ENCODE measurements around the gene RAB9A. TPM values are rescaled to one million over a fixed set of nuclear protein-coding genes. Genes with fewer than 3 reads are reported as not detected.

RAB9A gene
- total RNA-seq, 1 experiment from 2014 or later, result 25.8 TPM

GRCh38 chrX:13759152-13759718, 70.3 kb downstream of the RAB9A start:
- Histone ChIP-seq H3K36me3 (ENCODE audit: insufficient read depth, low read length, poor library complexity, severe bottlenecking) (peaks cover 20% of the 10 kb centered on the region), H3K27ac (ENCODE audit: low read depth, low read length, poor library complexity, severe bottlenecking) (no peak overlapping the region), H3K4me1 (ENCODE audit: insufficient read depth, low read length, poor library complexity, severe bottlenecking) (peaks cover 13% of the 10 kb centered on the region), H3K4me3 (ENCODE audit: low read depth, low read length, poor library complexity, severe bottlenecking) (no peak overlapping the region), H3K27me3 (replicated peaks; ENCODE audit: insufficient read depth, low read depth, low read length, poor library complexity) (no peaks in the 10 kb centered on the region), H3K9me3 (ENCODE audit: low read depth, low read length, poor library complexity, severe bottlenecking) (no peaks in the 10 kb centered on the region)
- intact Hi-C loops (cut with micrococcal nuclease; ENCODE audit: unreplicated experiment), result no loop called here
- CTCF ChIA-PET, result no interaction called here
- BruUV-seq (replicated peaks), result no TSS peak
- TF ChIP-seq EZH2 (IDR thresholded peaks at IDR 0.05; ENCODE audit: borderline replicate concordance, low read depth, low read length, poor library complexity, severe bottlenecking) (no peak), CTCF (conservative IDR thresholded peaks at IDR 0.05; ENCODE audit: low read depth, low read length) (no peak)
- DNase-seq (ENCODE audit: low spot score), result peak; percentile 18
- POLR2A ChIA-PET (ENCODE audit: low non-redundant PET), result no interaction called here

Other genes starting within 250 kb of the RAB9A start
- not detected in 2 replicates for gene EGFL6, start 119.5 kb upstream of the RAB9A start, total RNA-seq (2021)
- gene TCEANC, start 36.0 kb upstream of the RAB9A start, total RNA-seq (2021), result 3.1 and 3.9 TPM in 2 replicates
- 18.3 and 19.5 TPM in 2 replicates for gene TRAPPC2, start 45.5 kb downstream of the RAB9A start, total RNA-seq (2021)
- 25.8 and 28.6 TPM in 2 replicates for gene OFD1, start 45.6 kb downstream of the RAB9A start, total RNA-seq (2021)
- 7.6 and 9.5 TPM in 2 replicates for gene GPM6B, start 128.0 kb downstream of the RAB9A start, total RNA-seq (2021)